ENCODE results near the gene TMEM171.

GRCh38 chr5:73119451-73120157 lies 771 bp upstream of the TMEM171 start:
- TF ChIP-seq YY1 (IDR thresholded peaks at IDR 0.05) (peak; percentile 87), CTCF (IDR thresholded peaks at IDR 0.05; ENCODE audit: low read depth, low read length, missing input control) (no peak), TAF1 (conservative IDR thresholded peaks at IDR 0.05) (peak; percentile 73), MAX (IDR thresholded peaks at IDR 0.05) (peak; percentile 87)

Data from liver (tissue), 3 donors.